Retinal pigment epithelial cell (primary cell): ENCODE results near the gene PPIA.
"Not testable (repeated sequence)": the region's sequence is repeated elsewhere in the genome, so short reads cannot be mapped to it uniquely, and the experiment has no call there.

ENCODE experiments used
- DNase-seq: peaks from one replicate; pipeline ENCODE4 v3.0.0-alpha.2; 2010; ENCODE audit warnings: low read depth
- H3K4me3 ChIP-seq: 2 replicates; pipeline ENCODE4 v1.5.1; 2011; ENCODE audit warnings: mild to moderate bottlenecking, low read length, control low read depth, moderate library complexity
- TF ChIP-seq, protein P1 (sequence below): conservative IDR thresholded peaks from 2 replicates; pipeline ENCODE4 v1.5.1; 2011; ENCODE audit warnings: low read depth, low read length, control low read depth, inconsistent platforms

PPIA gene

GRCh38 chr7:44782460-44782859 is 14.0 kb upstream of the PPIA start:
- DNase-seq: no peak
- H3K4me3 ChIP-seq: no peak overlapping the region
- TF ChIP-seq, protein P1, sequence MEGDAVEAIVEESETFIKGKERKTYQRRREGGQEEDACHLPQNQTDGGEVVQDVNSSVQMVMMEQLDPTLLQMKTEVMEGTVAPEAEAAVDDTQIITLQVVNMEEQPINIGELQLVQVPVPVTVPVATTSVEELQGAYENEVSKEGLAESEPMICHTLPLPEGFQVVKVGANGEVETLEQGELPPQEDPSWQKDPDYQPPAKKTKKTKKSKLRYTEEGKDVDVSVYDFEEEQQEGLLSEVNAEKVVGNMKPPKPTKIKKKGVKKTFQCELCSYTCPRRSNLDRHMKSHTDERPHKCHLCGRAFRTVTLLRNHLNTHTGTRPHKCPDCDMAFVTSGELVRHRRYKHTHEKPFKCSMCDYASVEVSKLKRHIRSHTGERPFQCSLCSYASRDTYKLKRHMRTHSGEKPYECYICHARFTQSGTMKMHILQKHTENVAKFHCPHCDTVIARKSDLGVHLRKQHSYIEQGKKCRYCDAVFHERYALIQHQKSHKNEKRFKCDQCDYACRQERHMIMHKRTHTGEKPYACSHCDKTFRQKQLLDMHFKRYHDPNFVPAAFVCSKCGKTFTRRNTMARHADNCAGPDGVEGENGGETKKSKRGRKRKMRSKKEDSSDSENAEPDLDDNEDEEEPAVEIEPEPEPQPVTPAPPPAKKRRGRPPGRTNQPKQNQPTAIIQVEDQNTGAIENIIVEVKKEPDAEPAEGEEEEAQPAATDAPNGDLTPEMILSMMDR: no peak

DNA sequence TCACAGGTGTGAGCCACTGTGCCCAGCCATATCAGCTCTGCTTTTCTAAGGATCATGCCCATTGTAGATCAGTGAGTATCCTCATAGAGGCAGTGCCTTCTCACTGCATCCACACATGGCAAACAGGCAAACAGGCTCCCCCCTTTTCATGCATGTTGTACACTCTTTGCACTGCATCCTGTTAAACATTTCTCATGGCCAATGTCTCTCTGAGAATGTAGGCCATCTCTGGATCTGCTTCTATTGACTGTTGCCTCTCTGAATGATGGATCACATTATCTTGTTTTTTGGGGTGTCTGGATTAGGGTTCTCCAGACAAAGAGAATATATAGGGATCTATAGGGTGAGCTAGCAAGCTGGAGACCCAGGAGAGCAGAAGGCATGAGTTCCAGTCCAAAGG is 13.1 kb upstream of the PPIA start:
- no peak for DNase-seq
- TF ChIP-seq, protein P1: no peak
- H3K4me3 ChIP-seq: no peak overlapping the region

- DNase-seq: no peak
- no peak overlapping the region for H3K4me3 ChIP-seq
- TF ChIP-seq, protein P1: no peak
Observed at GRCh38 chr7:44784364-44784763, 12.1 kb upstream of the PPIA start.

- DNase-seq, H3K4me3 ChIP-seq: not testable (repeated sequence)
Observed at GRCh38 chr7:44785218-44785617, 11.3 kb upstream of the PPIA start.

DNA sequence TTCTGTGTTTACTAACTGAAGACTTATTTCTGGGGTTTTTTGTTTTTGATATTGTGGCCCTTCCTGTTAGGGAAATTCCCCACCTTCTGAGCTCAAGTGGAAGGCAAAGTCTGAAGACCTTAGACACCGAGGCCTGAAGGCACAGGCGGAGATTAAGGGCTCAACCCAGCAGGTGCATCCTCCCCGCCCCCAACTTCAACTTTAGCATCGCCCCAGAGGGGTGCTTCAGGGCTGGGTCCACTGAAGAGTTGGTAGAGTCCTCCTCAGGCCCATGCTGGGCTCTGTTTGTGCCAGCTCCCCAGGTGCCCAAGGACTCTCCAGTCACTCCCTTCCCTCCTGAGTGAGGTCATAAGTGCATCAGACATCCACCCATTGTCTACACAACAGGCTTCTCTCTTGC is 9.4 kb upstream of the PPIA start:
- TF ChIP-seq, protein P1: no peak

DNA sequence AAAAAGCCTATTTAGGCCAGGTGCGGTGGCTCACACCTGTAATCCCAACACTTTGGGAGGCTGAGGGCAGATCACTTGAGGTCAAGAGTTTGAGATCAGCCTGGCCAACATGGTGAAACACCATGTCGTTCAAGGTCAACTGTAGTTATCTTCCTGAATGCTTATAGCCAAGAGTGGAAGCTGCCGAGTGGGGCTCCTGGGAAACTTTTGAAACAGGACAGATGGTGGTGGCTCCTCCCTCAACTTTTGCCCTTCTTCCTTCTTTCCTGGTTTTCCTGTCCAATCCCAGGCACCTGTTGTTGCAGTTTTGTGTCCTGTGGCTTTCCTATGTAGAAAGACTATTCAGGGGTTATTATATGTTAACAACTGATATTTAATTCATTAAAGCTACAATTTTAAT is 8.7 kb upstream of the PPIA start:
- no peak for DNase-seq
- TF ChIP-seq, protein P1: no peak
- no peak overlapping the region for H3K4me3 ChIP-seq

More for the DNA sequence above, 9.4 kb upstream of the PPIA start:
- no peak for DNase-seq
- no peak overlapping the region for H3K4me3 ChIP-seq

DNA sequence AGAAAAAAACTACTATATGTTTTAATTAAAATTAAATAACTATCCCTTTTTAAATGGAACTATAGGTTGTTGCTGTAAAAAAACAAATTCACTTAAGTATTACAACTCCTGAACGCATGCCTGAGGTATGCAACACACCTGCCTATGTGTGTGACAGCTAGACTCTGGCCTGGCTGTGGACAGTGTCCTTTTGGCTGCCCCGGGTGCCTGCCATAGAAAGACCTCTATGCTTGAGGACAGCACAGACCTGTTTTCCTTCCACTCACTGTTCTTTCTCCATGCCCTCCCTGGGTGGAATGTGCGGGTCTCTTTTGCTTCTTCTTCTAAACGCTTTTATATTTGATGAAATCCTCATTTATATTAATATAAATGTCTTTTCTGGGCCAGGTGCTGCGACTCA is 6.5 kb upstream of the PPIA start:
- TF ChIP-seq, protein P1: no peak
- DNase-seq: no peak
- no peak overlapping the region for H3K4me3 ChIP-seq
